GM23248 (cell line): ENCODE measurements around the gene USP22. TPM values are rescaled to one million over a fixed set of nuclear protein-coding genes. Genes with fewer than 3 reads are reported as not detected.

Experiments
- DNase-seq: peaks from one replicate; pipeline ENCODE4 v3.0.0-alpha.2; 2015
- H2AFZ ChIP-seq: fragments of 200-600 bp; sonication (generic); 2 replicates; pipeline ENCODE4 v1.6.1; 2016; ENCODE audit warnings: antibody characterized with exemption
- H3F3A ChIP-seq: fragments of 200-600 bp; sonication (generic); 2 replicates; pipeline ENCODE4 v1.6.1; 2016; ENCODE audit warnings: mild to moderate bottlenecking, antibody characterized with exemption, mixed run types; ENCODE audit not compliant: insufficient read depth
- H3K27ac ChIP-seq: fragments of 200-600 bp; sonication (generic); 2 replicates; pipeline ENCODE4 v1.5.1; 2016; ENCODE audit warnings: mild to moderate bottlenecking
- H3K27me3 ChIP-seq: fragments of 200-600 bp; sonication (generic); replicated peaks from 2 replicates; pipeline ENCODE4 v1.6.1; 2016; ENCODE audit warnings: mild to moderate bottlenecking; ENCODE audit not compliant: insufficient read depth
- H3K36me3 ChIP-seq: fragments of 200-600 bp; sonication (generic); 2 replicates; pipeline ENCODE4 v1.6.1; 2016; ENCODE audit warnings: low read depth, mild to moderate bottlenecking
- H3K4me1 ChIP-seq: fragments of 200-600 bp; sonication (generic); 2 replicates; pipeline ENCODE4 v1.6.1; 2016; ENCODE audit warnings: mild to moderate bottlenecking; ENCODE audit not compliant: insufficient read depth
- H3K4me2 ChIP-seq: fragments of 200-600 bp; sonication (generic); one replicate; pipeline ENCODE4 v1.6.1; 2016; ENCODE audit warnings: mild to moderate bottlenecking; ENCODE audit not compliant: unreplicated experiment
- H3K4me3 ChIP-seq: fragments of 200-600 bp; sonication (generic); 2 replicates; pipeline ENCODE4 v1.5.1; 2016; ENCODE audit warnings: mild to moderate bottlenecking
- H3K79me2 ChIP-seq: fragments of 200-600 bp; sonication (generic); 2 replicates; pipeline ENCODE4 v1.6.1; 2016; ENCODE audit warnings: mild to moderate bottlenecking; ENCODE audit not compliant: insufficient read depth
- H3K9ac ChIP-seq: fragments of 200-600 bp; sonication (generic); 2 replicates; pipeline ENCODE4 v1.6.1; 2016; ENCODE audit warnings: mild to moderate bottlenecking
- H3K9me2 ChIP-seq: fragments of 200-600 bp; sonication (generic); 2 replicates; pipeline ENCODE4 v1.6.1; 2016; ENCODE audit warnings: mixed run types, mild to moderate bottlenecking, moderate library complexity; ENCODE audit not compliant: insufficient read depth
- H3K9me3 ChIP-seq: fragments of 200-600 bp; sonication (generic); one replicate; pipeline ENCODE4 v1.6.1; 2017; ENCODE audit warnings: low read depth
- H4K20me1 ChIP-seq: fragments of 200-600 bp; sonication (generic); 2 replicates; pipeline ENCODE4 v1.6.0; 2016; ENCODE audit not compliant: insufficient read depth
- EZH2 ChIP-seq: fragments of 200-600 bp; sonication (generic); IDR thresholded peaks from 2 replicates; pipeline ENCODE4 v1.6.1; 2018; ENCODE audit warnings: antibody characterized with exemption, mild to moderate bottlenecking; ENCODE audit not compliant: insufficient read depth, poor library complexity, severe bottlenecking
- EZH2phosphoT487 ChIP-seq: fragments of 200-600 bp; sonication (generic); IDR thresholded peaks from 2 replicates; pipeline ENCODE4 v1.6.1; 2018; ENCODE audit warnings: antibody characterized with exemption, moderate library complexity, mild to moderate bottlenecking, low read depth; ENCODE audit not compliant: insufficient read depth
- WGBS, 2 experiments: methylation state at CpG; one replicate each; pipeline ENCODE4 v1.1.6; 2015 to 2017; ENCODE audit warnings: low lambda C conversion rate in 2 of 2, low coverage in 1 of 2; ENCODE audit errors: missing lambda C conversion rate in 2 of 2; 5-methylcytosine and 5-hydroxymethylcytosine counted together
- in situ Hi-C: fragments of 300-500 bp; cut with MboI; formaldehyde crosslinking; loops from 2 replicates; pipeline ENCODE4 v1.15.0; 2020
- polyA plus RNA-seq: library from polyadenylated mRNA; unstranded; fragments of >200 nt; fragmentation: Nextera tagmentation; extraction: Ambion mirVana; gene quantifications from 2 replicates; pipeline ENCODE4 v1.2.1, GENCODE V29; 2016
- small RNA-seq: library from RNA; depleted of rRNA; stranded (forward); fragments of <200 nt; gene quantifications from one replicate; pipeline ENCODE3, GENCODE V24; 2014; ENCODE audit warnings: low read depth, low replicate concordance
- total RNA-seq: library from RNA; depleted of rRNA; stranded (reverse); fragments of >200 nt; shearing (Covaris generic); gene quantifications from 2 replicates; pipeline ENCODE4 v1.2.3, GENCODE V29; 2014; rRNA removed

The USP22 gene
- total and polyA plus RNA-seq, 2 experiments from 2014 or later, result 75.1 to 154 TPM

DNA sequence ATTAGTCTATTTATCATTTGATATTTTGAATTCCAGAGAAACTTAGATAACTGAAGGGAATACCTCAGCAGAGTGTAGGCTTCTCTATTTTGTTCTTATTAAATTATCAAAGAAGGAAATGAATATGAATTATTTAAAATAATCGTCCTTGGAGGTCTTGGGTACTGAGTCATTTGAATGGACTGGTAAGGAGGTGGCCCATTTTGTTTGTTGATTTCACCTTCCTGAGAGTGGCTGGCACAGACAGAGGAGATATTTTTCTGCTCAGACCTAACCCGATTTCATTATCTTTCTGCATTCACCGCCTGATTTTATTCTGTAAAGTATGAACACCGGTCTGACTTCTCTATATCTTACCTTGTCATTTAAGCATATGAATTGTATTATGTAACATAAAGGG lies 88.0 kb downstream of the USP22 start:
- no peaks in the 10 kb centered on the region for H3K36me3 ChIP-seq
- no peaks in the 10 kb centered on the region for H3F3A ChIP-seq
- H3K9me2 ChIP-seq, result no peaks in the 10 kb centered on the region
- no peak overlapping the region for H3K4me2 ChIP-seq
- H3K9me3 ChIP-seq, result no peaks in the 10 kb centered on the region
- peaks cover 23% of the 10 kb centered on the region; the same call in 1 of the 2 replicates for H3K27me3 ChIP-seq
- H3K79me2 ChIP-seq, result no peaks in the 10 kb centered on the region
- H4K20me1 ChIP-seq, result no peaks in the 10 kb centered on the region
- no peak overlapping the region for H3K9ac ChIP-seq
- no peak for DNase-seq
- H3K4me3 ChIP-seq, result no peak overlapping the region
- H3K27ac ChIP-seq, result no peak overlapping the region
- no peak overlapping the region for H2AFZ ChIP-seq
- H3K4me1 ChIP-seq, result no peaks in the 10 kb centered on the region
- TF ChIP-seq EZH2 (no peak), EZH2phosphoT487 (no peak)
- WGBS, 2 experiments, result 55% methylated on average over 4 of the region's 4 CpGs
- in situ Hi-C loops, result no loop called here

DNA sequence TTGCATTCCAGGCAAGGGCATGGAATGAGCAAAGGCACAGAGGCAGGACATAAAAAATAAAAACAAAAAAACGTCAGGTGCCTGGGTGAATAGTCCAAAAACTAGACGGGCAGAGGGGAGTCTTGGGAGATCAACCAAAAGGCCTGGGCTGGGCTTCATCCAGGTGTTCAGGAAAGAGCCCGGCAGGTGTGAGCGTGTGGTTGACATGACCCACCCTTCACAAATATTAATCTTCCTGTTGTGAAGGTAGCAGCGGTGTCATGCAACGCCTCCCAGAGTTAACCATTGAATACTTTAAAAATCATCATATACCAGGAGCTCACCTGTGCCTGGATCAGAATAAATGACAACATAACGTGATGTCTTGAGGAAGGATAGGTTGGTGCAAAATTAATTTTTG lies 90.6 kb downstream of the USP22 start:
- no peak for DNase-seq
- Histone ChIP-seq H3K36me3 (no peaks in the 10 kb centered on the region), H3K9me2 (no peaks in the 10 kb centered on the region), H3K4me3 (no peak overlapping the region), H2AFZ (no peak overlapping the region), H3F3A (no peaks in the 10 kb centered on the region), H3K9ac (no peak overlapping the region), H3K4me1 (no peaks in the 10 kb centered on the region), H3K27ac (no peak overlapping the region), H3K9me3 (no peaks in the 10 kb centered on the region), H4K20me1 (no peaks in the 10 kb centered on the region), H3K79me2 (no peaks in the 10 kb centered on the region), H3K4me2 (no peak overlapping the region), H3K27me3 (peaks cover 35% of the 10 kb centered on the region; the same call in 1 of the 2 replicates)
- TF ChIP-seq EZH2, result no peak
- no peak for TF ChIP-seq EZH2phosphoT487
- WGBS, 2 experiments, result 41 to 58% methylated on average over 7 of the region's 7 CpGs
- in situ Hi-C loops, result no loop called here

Small RNA genes within 50 kb of the gene (small RNA-seq; reads per million reads assigned to genes)
- gene AC087393.1, result not detected

Other genes with a start within 250 kb of the USP22 start
- gene DHRS7B, start 84.0 kb upstream of the USP22 start, total RNA-seq, result 34.7 and 34.8 TPM in 2 replicates
- gene DHRS7B, start 84.0 kb upstream of the USP22 start, polyA plus RNA-seq, result 36.9 and 37.3 TPM in 2 replicates
- 18.2 and 29.4 TPM in 2 replicates for gene TMEM11, start 171.2 kb upstream of the USP22 start, total RNA-seq
- 66.5 and 66.9 TPM in 2 replicates for gene TMEM11, start 171.2 kb upstream of the USP22 start, polyA plus RNA-seq
- gene NATD1, start 210.4 kb upstream of the USP22 start, total RNA-seq, result 5.0 and 9.6 TPM in 2 replicates
- gene NATD1, start 210.4 kb upstream of the USP22 start, polyA plus RNA-seq, result 3.6 and 4.0 TPM in 2 replicates
- 32.2 and 42.6 TPM in 2 replicates for gene MAP2K3, start 241.7 kb upstream of the USP22 start, total RNA-seq
- gene MAP2K3, start 241.7 kb upstream of the USP22 start, polyA plus RNA-seq, result 119 and 125 TPM in 2 replicates